IMR-90 (cell line): ENCODE data around the gene GRIFIN. TPM values are rescaled to one million over a fixed set of nuclear protein-coding genes. Genes with fewer than 3 reads are reported as not detected.

Experiments used
- ATAC-seq: fragments of 200-7000 bp; cut with Tn5 transposase; 2 replicates; pipeline ENCODE4 v1.9.1; 2020; ENCODE audit warnings: low read depth, mild to moderate bottlenecking, moderate library complexity
- BruUV-seq: library from RNA; stranded (reverse); fragments of 400-500 nt; replicated peaks from 2 replicates; lab custom pipeline; 2021; lab: Mats Ljungman, UMichigan
- CTCF ChIA-PET: fragments of 300-600 bp; formaldehyde crosslinking; extraction: SDS; loops from one replicate; lab custom pipeline; 2021; ENCODE audit warnings: antibody characterized with exemption; lab: Yijun Ruan, JAX
- POLR2A ChIA-PET: fragments of 300-600 bp; sonication (Branson Sonifier 250); formaldehyde crosslinking; loops from one replicate; lab custom pipeline; 2022; ENCODE audit warnings: antibody characterized with exemption; ENCODE audit not compliant: unreplicated experiment; lab: Charles Lee
- DNase-seq: peaks from one replicate; pipeline ENCODE4 v3.0.0; 2013
- H2AFZ ChIP-seq: replicated peaks from 2 replicates; pipeline ENCODE3; 2013; ENCODE audit warnings: low read length, mild to moderate bottlenecking; ENCODE audit not compliant: poor library complexity
- H2AK5ac ChIP-seq: 2 replicates; pipeline ENCODE4 v1.6.1; 2013; ENCODE audit warnings: low read depth, low read length, inconsistent platforms
- H2AK9ac ChIP-seq: replicated peaks from 2 replicates; pipeline ENCODE3; 2013; ENCODE audit warnings: mild to moderate bottlenecking, low read depth, low read length, moderate library complexity; ENCODE audit not compliant: poor library complexity
- H2BK120ac ChIP-seq: 2 replicates; pipeline ENCODE4 v1.6.1; 2013; ENCODE audit warnings: low read depth, low read length, inconsistent platforms
- H2BK15ac ChIP-seq: 3 replicates; pipeline ENCODE4 v1.6.1; 2013; ENCODE audit warnings: low read depth, low read length, inconsistent platforms
- H2BK20ac ChIP-seq: 2 replicates; pipeline ENCODE4 v1.6.1; 2013; ENCODE audit warnings: low read depth, mild to moderate bottlenecking, inconsistent platforms, low read length, moderate library complexity
- H2BK5ac ChIP-seq: 2 replicates; pipeline ENCODE4 v1.6.1; 2013; ENCODE audit warnings: mild to moderate bottlenecking, low read depth, low read length, inconsistent platforms; ENCODE audit not compliant: poor library complexity, severe bottlenecking
- H3K14ac ChIP-seq: replicated peaks from 2 replicates; pipeline ENCODE4 v1.6.1; 2013; ENCODE audit warnings: low read depth, low read length, inconsistent platforms
- H3K18ac ChIP-seq: 2 replicates; pipeline ENCODE4 v1.6.1; 2013; ENCODE audit warnings: low read depth, low read length, control low read depth
- H3K23ac ChIP-seq: 2 replicates; pipeline ENCODE4 v1.6.1; 2013; ENCODE audit warnings: low read depth, low read length, inconsistent platforms
- H3K27ac ChIP-seq: 2 replicates; pipeline ENCODE4 v1.5.1; 2013; ENCODE audit warnings: mild to moderate bottlenecking, control low read depth, low read length; ENCODE audit not compliant: insufficient read depth
- H3K27me3 ChIP-seq: 2 replicates; pipeline ENCODE4 v1.6.1; 2013; ENCODE audit warnings: low read length; ENCODE audit not compliant: control insufficient read depth, insufficient read depth
- H3K36me3 ChIP-seq: 2 replicates; pipeline ENCODE4 v1.6.1; 2013; ENCODE audit warnings: low read length, mixed read lengths; ENCODE audit not compliant: control insufficient read depth, insufficient read depth
- H3K4ac ChIP-seq: 2 replicates; pipeline ENCODE4 v1.6.1; 2013; ENCODE audit warnings: low read depth, low read length, inconsistent platforms
- H3K4me1 ChIP-seq: 2 replicates; pipeline ENCODE4 v1.6.1; 2013; ENCODE audit warnings: low read length, mixed read lengths; ENCODE audit not compliant: control insufficient read depth, insufficient read depth
- H3K4me2 ChIP-seq: 2 replicates; pipeline ENCODE4 v1.6.1; 2013; ENCODE audit warnings: low read depth, mild to moderate bottlenecking, control low read depth, low read length, moderate library complexity
- H3K4me3 ChIP-seq: 2 replicates; pipeline ENCODE4 v1.5.1; 2013; ENCODE audit warnings: low read depth, mild to moderate bottlenecking, control low read depth, low read length, moderate library complexity; ENCODE audit not compliant: insufficient read depth
- H3K56ac ChIP-seq: 2 replicates; pipeline ENCODE4 v1.6.1; 2013; ENCODE audit warnings: low read length, inconsistent platforms; ENCODE audit not compliant: insufficient read depth; ENCODE audit errors: extremely low read depth
- H3K79me1 ChIP-seq, 2 experiments: 2 replicates each; pipeline ENCODE4 v1.6.1; 2013; ENCODE audit warnings: low read length in 2 of 2, inconsistent platforms in 1 of 2, low read depth in 1 of 2
- H3K9ac ChIP-seq: 2 replicates; pipeline ENCODE4 v1.6.1; 2013; ENCODE audit warnings: low read depth, low read length, control low read depth
- H3K9me1 ChIP-seq: 2 replicates; pipeline ENCODE4 v1.6.1; 2013; ENCODE audit warnings: low read length, inconsistent platforms; ENCODE audit not compliant: insufficient read depth
- H3K9me3 ChIP-seq: 2 replicates; pipeline ENCODE4 v1.6.1; 2013; ENCODE audit warnings: low read length; ENCODE audit not compliant: control insufficient read depth, insufficient read depth
- H4K20me1 ChIP-seq: 2 replicates; pipeline ENCODE4 v1.6.1; 2013; ENCODE audit warnings: low read length, inconsistent platforms; ENCODE audit not compliant: insufficient read depth
- H4K5ac ChIP-seq: 2 replicates; pipeline ENCODE4 v1.6.1; 2013; ENCODE audit warnings: mild to moderate bottlenecking, low read depth, low read length, control low read depth
- H4K8ac ChIP-seq, 2 experiments: 2 replicates each; pipeline ENCODE4 v1.6.1; 2013; ENCODE audit warnings: low read depth in 2 of 2, low read length in 2 of 2, control low read depth in 1 of 2, inconsistent platforms in 1 of 2
- H4K91ac ChIP-seq: 2 replicates; pipeline ENCODE4 v1.6.1; 2013; ENCODE audit warnings: low read depth, low read length, inconsistent platforms; ENCODE audit not compliant: insufficient read depth
- CHD1 ChIP-seq: IDR thresholded peaks from 2 replicates; pipeline ENCODE4 v1.6.1; 2012; ENCODE audit warnings: low read depth, low read length, improper control_type of control experiment
- WGBS, 2 experiments: methylation state at CpG; one replicate each; pipeline versions ENCODE4 v1.1.5 to v1.1.7; 2013; ENCODE audit warnings: missing lambda C conversion rate in 2 of 2; ENCODE audit not compliant: insufficient read length in 1 of 2; ENCODE audit errors: extremely low coverage in 2 of 2; 5-methylcytosine and 5-hydroxymethylcytosine counted together
- dilution Hi-C: fragments of 300-500 bp; cut with HindIII; formaldehyde crosslinking; loops from one replicate; pipeline ENCODE4 v1.14.3; 2018; ENCODE audit warnings: low sequenced_read_pairs; ENCODE audit not compliant: unreplicated experiment
- in situ Hi-C: fragments of 300-500 bp; cut with MboI; formaldehyde crosslinking; loops from 3 replicates; pipeline ENCODE4 v1.14.3; 2019; ENCODE audit warnings: low sequenced_read_pairs, inconsistent platforms, mixed read lengths
- intact Hi-C: fragments of 100-400 bp; cut with micrococcal nuclease; formaldehyde crosslinking; loops from 2 replicates; pipeline ENCODE4 v1.10.0; 2022
- polyA plus RNA-seq, 3 experiments: library from polyadenylated mRNA; depleted of rRNA; stranded (reverse); fragments of >200 nt; gene quantifications; 2 replicates each; pipeline ENCODE4 v1.2.3, GENCODE V29; 2012; ENCODE audit warnings: low replicate concordance in 1 of 3
- total RNA-seq: library from RNA; depleted of rRNA; stranded (reverse); fragments of >200 nt; gene quantifications from 2 replicates; pipeline ENCODE4 v1.2.3, GENCODE V29; 2012
- TF ChIP-seq, protein P1 (sequence below): conservative IDR thresholded peaks from 2 replicates; pipeline ENCODE4 v1.5.1; 2012; ENCODE audit warnings: mild to moderate bottlenecking, low read depth, low read length, improper control_type of control experiment

Gene GRIFIN
- total and polyA plus RNA-seq, 2 of the 4 experiments (the other 2 are of a cell fraction) = not detected

DNA sequence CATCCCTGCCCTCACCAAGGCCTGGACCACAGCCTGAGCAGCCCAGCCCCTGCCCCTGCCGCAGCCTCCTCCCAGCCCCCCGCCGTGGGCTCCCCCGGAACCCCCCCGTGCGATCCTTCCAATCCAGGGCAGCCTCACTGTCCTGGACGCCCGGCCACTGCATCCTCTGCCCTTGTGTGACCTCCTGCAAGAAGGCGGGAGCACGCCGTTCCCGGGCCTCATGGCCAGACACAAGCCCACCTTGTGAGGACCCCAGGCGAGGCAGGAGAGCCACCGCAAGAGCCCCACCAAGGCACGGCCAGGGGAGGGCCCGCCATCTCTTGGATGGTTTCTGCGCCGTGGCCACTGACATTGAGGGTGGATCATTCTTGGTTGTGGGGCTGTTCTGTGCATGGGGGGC lies 35.6 kb upstream of the GRIFIN start:
- H4K5ac ChIP-seq = no peak overlapping the region
- no peaks in the 10 kb centered on the region for H3K79me1 ChIP-seq
- no peaks in the 10 kb centered on the region for H3K36me3 ChIP-seq
- TF ChIP-seq, protein P1, sequence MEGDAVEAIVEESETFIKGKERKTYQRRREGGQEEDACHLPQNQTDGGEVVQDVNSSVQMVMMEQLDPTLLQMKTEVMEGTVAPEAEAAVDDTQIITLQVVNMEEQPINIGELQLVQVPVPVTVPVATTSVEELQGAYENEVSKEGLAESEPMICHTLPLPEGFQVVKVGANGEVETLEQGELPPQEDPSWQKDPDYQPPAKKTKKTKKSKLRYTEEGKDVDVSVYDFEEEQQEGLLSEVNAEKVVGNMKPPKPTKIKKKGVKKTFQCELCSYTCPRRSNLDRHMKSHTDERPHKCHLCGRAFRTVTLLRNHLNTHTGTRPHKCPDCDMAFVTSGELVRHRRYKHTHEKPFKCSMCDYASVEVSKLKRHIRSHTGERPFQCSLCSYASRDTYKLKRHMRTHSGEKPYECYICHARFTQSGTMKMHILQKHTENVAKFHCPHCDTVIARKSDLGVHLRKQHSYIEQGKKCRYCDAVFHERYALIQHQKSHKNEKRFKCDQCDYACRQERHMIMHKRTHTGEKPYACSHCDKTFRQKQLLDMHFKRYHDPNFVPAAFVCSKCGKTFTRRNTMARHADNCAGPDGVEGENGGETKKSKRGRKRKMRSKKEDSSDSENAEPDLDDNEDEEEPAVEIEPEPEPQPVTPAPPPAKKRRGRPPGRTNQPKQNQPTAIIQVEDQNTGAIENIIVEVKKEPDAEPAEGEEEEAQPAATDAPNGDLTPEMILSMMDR = no peak
- TF ChIP-seq CHD1 = no peak
- DNase-seq = no peak
- peaks cover 1% of the 10 kb centered on the region; the same call in 1 of the 2 replicates for H3K27me3 ChIP-seq
- WGBS, 2 experiments = 75% methylated on average over 13 of the region's 18 CpGs; no CpG with 5 or more reads in 1 of the 2 experiments
- in situ Hi-C loops = no loop called here
- no peak overlapping the region for H4K8ac ChIP-seq
- H3K56ac ChIP-seq = no peak overlapping the region
- H2AK5ac ChIP-seq = no peak overlapping the region
- no peak overlapping the region for H2BK15ac ChIP-seq
- no peak overlapping the region for H3K4me3 ChIP-seq
- no peaks in the 10 kb centered on the region for H3K9me3 ChIP-seq
- no peak overlapping the region for H3K18ac ChIP-seq
- H3K4me1 ChIP-seq = peaks cover 14% of the 10 kb centered on the region
- no peak overlapping the region for H4K91ac ChIP-seq
- H3K4me2 ChIP-seq = no peak overlapping the region
- no peaks in the 10 kb centered on the region for H4K20me1 ChIP-seq
- H2BK5ac ChIP-seq = no peak overlapping the region
- intact Hi-C loops = no loop called here
- no peak for ATAC-seq
- H3K27ac ChIP-seq = no peak overlapping the region
- H3K23ac ChIP-seq = no peak overlapping the region
- H3K4ac ChIP-seq = no peak overlapping the region
- dilution Hi-C loops = no loop called here
- no peak overlapping the region for H2AK9ac ChIP-seq
- H2BK120ac ChIP-seq = no peak overlapping the region
- H3K9ac ChIP-seq = no peak overlapping the region
- H2BK20ac ChIP-seq = no peak overlapping the region
- peaks cover 6% of the 10 kb centered on the region for H3K9me1 ChIP-seq
- no TSS peak for BruUV-seq
- no peak overlapping the region for H2AFZ ChIP-seq
- CTCF ChIA-PET = no interaction called here
- POLR2A ChIA-PET = no interaction called here
- no peak overlapping the region for H3K14ac ChIP-seq
